HepG2 (cell line): ENCODE results near the gene GPT2. TPM values are rescaled to one million over a fixed set of nuclear protein-coding genes. Genes with fewer than 3 reads are reported as not detected.
A peak's percentile ranks its signal among the peaks of the same experiment; 100 is the strongest.

ENCODE experiments used
- AHR ChIP-seq: IDR thresholded peaks from 2 replicates; pipeline ENCODE4 v1.6.1; 2018; ENCODE audit warnings: missing genetic modification reagents, missing compliant biosample characterization
- BRCA1 ChIP-seq: sonication (generic); formaldehyde crosslinking; IDR thresholded peaks from 2 replicates; pipeline ENCODE4 v1.4.0; 2020; ENCODE audit warnings: missing genetic modification reagents
- CBFB ChIP-seq: sonication (generic); formaldehyde crosslinking; IDR thresholded peaks from 2 replicates; pipeline ENCODE4 v1.4.0; 2020; ENCODE audit warnings: missing genetic modification reagents
- GFI1 ChIP-seq: sonication (generic); formaldehyde crosslinking; IDR thresholded peaks from 2 replicates; pipeline ENCODE4 v1.5.0; 2020; ENCODE audit warnings: missing genetic modification reagents, mild to moderate bottlenecking, borderline replicate concordance
- LCORL ChIP-seq, 2 experiments: fragments of 450-650 bp in 1 of 2; sonication (generic) in 1 of 2; formaldehyde crosslinking in 1 of 2; IDR thresholded peaks; 2 replicates each; pipeline versions ENCODE4 v1.5.0 to v1.6.1; 2017 to 2020; ENCODE audit warnings: antibody characterized with exemption in 1 of 2, missing genetic modification reagents in 1 of 2
- NR2F2 ChIP-seq: IDR thresholded peaks from 2 replicates; pipeline ENCODE4 v1.6.1; 2012; ENCODE audit warnings: low read depth, inconsistent platforms, borderline replicate concordance
- PHF21A ChIP-seq: sonication (generic); formaldehyde crosslinking; IDR thresholded peaks from 2 replicates; pipeline ENCODE4 v1.5.0; 2020; ENCODE audit warnings: mild to moderate bottlenecking, missing genetic modification reagents
- SRY ChIP-seq: sonication (generic); formaldehyde crosslinking; IDR thresholded peaks from 2 replicates; pipeline ENCODE4 v1.8.0; 2022; ENCODE audit warnings: mild to moderate bottlenecking, missing genetic modification reagents
- TSC22D2 ChIP-seq: sonication (generic); formaldehyde crosslinking; IDR thresholded peaks from 2 replicates; pipeline ENCODE4 v1.5.1; 2020; ENCODE audit warnings: missing genetic modification reagents, mild to moderate bottlenecking, borderline replicate concordance
- ZMYM4 ChIP-seq: sonication (generic); formaldehyde crosslinking; IDR thresholded peaks from 2 replicates; pipeline ENCODE4 v1.8.1; 2023; ENCODE audit warnings: mild to moderate bottlenecking, missing genetic modification reagents
- ZNF841 ChIP-seq: sonication (generic); formaldehyde crosslinking; IDR thresholded peaks from 2 replicates; pipeline ENCODE4 v1.8.1; 2023; ENCODE audit warnings: missing genetic modification reagents, borderline replicate concordance
- polyA plus RNA-seq, 8 experiments: library from polyadenylated mRNA; depleted of rRNA in 3 of 8; stranded (reverse) in 7 of 8; unstranded in 1 of 8; fragments of >200 nt; fragmentation: Illumina TruSeq in 4 of 8; extraction: Trizol in 4 of 8; gene quantifications; 2 replicates each; pipeline versions ENCODE4 v1.2.1 to v1.2.3, GENCODE V29; 2011 to 2016; ENCODE audit warnings: low read depth in 4 of 8, missing spikeins in 1 of 8, mixed read lengths in 1 of 8; ENCODE audit not compliant: insufficient read depth in 1 of 8
- total RNA-seq, 5 experiments: library from RNA; depleted of rRNA; stranded (reverse); fragments of >200 nt; fragmentation: Illumina TruSeq; extraction: Trizol; gene quantifications; 2 replicates each; pipeline ENCODE4 v1.2.3, GENCODE V29; 2016; ENCODE audit warnings: low read depth in 1 of 5
- TF ChIP-seq, protein P1 (sequence below): sonication (generic); formaldehyde crosslinking; IDR thresholded peaks from 2 replicates; pipeline ENCODE4 v1.4.0; 2020; ENCODE audit warnings: mild to moderate bottlenecking, missing genetic modification reagents
- TF ChIP-seq, protein P2 (sequence below): sonication (generic); formaldehyde crosslinking; IDR thresholded peaks from 2 replicates; pipeline ENCODE4 v1.5.0; 2020; ENCODE audit warnings: mild to moderate bottlenecking, missing genetic modification reagents, borderline replicate concordance
- TF ChIP-seq, protein P3 (sequence below): sonication (generic); formaldehyde crosslinking; IDR thresholded peaks from 2 replicates; pipeline ENCODE4 v1.8.0; 2022; ENCODE audit warnings: missing genetic modification reagents, mild to moderate bottlenecking, borderline replicate concordance
- TF ChIP-seq, protein P4 (sequence below): sonication (generic); formaldehyde crosslinking; IDR thresholded peaks from 2 replicates; pipeline ENCODE4 v1.5.1; 2020; ENCODE audit warnings: mild to moderate bottlenecking, missing genetic modification reagents

The GPT2 gene
- total and polyA plus RNA-seq, 2 of the 13 experiments (the other 11 are each of a cell fraction or from before 2014, with no cell fraction given), result 138 to 267 TPM

DNA sequence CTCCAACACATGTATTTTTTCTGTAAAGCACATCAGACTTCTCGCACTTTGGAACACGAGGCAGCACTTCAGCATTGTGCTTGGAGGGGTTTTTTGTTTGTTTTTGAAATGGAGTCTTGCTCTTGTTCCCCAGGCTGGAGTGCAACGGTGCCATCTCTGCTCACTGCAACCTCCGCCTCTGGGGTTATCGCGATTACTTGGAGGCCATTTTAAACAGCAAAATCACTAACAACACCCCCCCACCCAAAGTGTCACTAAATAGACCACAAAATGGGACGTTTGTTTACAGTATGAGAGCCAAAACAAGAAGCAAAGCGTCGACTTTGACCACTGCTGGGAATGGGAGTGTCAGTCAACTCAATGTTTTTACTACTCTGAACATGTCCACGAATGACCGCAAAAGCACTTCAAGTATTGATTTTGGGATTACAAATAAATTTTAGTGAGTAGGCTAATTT lies 44.1 kb upstream of the GPT2 start (continued):
- TF ChIP-seq, protein P1, sequence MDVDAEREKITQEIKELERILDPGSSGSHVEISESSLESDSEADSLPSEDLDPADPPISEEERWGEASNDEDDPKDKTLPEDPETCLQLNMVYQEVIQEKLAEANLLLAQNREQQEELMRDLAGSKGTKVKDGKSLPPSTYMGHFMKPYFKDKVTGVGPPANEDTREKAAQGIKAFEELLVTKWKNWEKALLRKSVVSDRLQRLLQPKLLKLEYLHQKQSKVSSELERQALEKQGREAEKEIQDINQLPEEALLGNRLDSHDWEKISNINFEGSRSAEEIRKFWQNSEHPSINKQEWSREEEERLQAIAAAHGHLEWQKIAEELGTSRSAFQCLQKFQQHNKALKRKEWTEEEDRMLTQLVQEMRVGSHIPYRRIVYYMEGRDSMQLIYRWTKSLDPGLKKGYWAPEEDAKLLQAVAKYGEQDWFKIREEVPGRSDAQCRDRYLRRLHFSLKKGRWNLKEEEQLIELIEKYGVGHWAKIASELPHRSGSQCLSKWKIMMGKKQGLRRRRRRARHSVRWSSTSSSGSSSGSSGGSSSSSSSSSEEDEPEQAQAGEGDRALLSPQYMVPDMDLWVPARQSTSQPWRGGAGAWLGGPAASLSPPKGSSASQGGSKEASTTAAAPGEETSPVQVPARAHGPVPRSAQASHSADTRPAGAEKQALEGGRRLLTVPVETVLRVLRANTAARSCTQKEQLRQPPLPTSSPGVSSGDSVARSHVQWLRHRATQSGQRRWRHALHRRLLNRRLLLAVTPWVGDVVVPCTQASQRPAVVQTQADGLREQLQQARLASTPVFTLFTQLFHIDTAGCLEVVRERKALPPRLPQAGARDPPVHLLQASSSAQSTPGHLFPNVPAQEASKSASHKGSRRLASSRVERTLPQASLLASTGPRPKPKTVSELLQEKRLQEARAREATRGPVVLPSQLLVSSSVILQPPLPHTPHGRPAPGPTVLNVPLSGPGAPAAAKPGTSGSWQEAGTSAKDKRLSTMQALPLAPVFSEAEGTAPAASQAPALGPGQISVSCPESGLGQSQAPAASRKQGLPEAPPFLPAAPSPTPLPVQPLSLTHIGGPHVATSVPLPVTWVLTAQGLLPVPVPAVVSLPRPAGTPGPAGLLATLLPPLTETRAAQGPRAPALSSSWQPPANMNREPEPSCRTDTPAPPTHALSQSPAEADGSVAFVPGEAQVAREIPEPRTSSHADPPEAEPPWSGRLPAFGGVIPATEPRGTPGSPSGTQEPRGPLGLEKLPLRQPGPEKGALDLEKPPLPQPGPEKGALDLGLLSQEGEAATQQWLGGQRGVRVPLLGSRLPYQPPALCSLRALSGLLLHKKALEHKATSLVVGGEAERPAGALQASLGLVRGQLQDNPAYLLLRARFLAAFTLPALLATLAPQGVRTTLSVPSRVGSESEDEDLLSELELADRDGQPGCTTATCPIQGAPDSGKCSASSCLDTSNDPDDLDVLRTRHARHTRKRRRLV (CRISPR knock-in tag), result 0 out of 2 replicates have a peak, but pooled peaks have one; percentile 46
- no peak for TF ChIP-seq AHR (CRISPR knock-in tag)
- TF ChIP-seq CBFB (CRISPR knock-in tag), result 0 out of 2 replicates have a peak, but pooled peaks have one; percentile 47
- TF ChIP-seq NR2F2, result no peak
- TF ChIP-seq, protein P2, sequence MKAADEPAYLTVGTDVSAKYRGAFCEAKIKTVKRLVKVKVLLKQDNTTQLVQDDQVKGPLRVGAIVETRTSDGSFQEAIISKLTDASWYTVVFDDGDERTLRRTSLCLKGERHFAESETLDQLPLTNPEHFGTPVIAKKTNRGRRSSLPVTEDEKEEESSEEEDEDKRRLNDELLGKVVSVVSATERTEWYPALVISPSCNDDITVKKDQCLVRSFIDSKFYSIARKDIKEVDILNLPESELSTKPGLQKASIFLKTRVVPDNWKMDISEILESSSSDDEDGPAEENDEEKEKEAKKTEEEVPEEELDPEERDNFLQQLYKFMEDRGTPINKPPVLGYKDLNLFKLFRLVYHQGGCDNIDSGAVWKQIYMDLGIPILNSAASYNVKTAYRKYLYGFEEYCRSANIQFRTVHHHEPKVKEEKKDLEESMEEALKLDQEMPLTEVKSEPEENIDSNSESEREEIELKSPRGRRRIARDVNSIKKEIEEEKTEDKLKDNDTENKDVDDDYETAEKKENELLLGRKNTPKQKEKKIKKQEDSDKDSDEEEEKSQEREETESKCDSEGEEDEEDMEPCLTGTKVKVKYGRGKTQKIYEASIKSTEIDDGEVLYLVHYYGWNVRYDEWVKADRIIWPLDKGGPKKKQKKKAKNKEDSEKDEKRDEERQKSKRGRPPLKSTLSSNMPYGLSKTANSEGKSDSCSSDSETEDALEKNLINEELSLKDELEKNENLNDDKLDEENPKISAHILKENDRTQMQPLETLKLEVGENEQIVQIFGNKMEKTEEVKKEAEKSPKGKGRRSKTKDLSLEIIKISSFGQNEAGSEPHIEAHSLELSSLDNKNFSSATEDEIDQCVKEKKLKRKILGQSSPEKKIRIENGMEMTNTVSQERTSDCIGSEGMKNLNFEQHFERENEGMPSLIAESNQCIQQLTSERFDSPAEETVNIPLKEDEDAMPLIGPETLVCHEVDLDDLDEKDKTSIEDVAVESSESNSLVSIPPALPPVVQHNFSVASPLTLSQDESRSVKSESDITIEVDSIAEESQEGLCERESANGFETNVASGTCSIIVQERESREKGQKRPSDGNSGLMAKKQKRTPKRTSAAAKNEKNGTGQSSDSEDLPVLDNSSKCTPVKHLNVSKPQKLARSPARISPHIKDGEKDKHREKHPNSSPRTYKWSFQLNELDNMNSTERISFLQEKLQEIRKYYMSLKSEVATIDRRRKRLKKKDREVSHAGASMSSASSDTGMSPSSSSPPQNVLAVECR (CRISPR knock-in tag), result peak; percentile 14; the same call in 1 of the 2 replicates
- TF ChIP-seq PHF21A (CRISPR knock-in tag), result peak; percentile 59; the same call in 1 of the 2 replicates
- no peak for TF ChIP-seq SRY (CRISPR knock-in tag)
- TF ChIP-seq TSC22D2 (CRISPR knock-in tag), result peak; percentile 2; the same call in 1 of the 2 replicates
- TF ChIP-seq, protein P3, sequence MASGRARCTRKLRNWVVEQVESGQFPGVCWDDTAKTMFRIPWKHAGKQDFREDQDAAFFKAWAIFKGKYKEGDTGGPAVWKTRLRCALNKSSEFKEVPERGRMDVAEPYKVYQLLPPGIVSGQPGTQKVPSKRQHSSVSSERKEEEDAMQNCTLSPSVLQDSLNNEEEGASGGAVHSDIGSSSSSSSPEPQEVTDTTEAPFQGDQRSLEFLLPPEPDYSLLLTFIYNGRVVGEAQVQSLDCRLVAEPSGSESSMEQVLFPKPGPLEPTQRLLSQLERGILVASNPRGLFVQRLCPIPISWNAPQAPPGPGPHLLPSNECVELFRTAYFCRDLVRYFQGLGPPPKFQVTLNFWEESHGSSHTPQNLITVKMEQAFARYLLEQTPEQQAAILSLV (CRISPR knock-in tag), result no peak
- TF ChIP-seq GFI1 (CRISPR knock-in tag), result peak; percentile 36; the same call in 1 of the 2 replicates
- TF ChIP-seq BRCA1 (CRISPR knock-in tag), result no peak; the same call in 1 of the 2 replicates
- TF ChIP-seq LCORL (IDR thresholded peaks at IDR 0.05), result 0 out of 2 replicates have a peak, but pooled peaks have one; percentile 56
- TF ChIP-seq LCORL (CRISPR knock-in tag; IDR thresholded peaks at IDR 0.05), result peak; percentile 60; the same call in 1 of the 2 replicates
- peak; percentile 51; the same call in 1 of the 2 replicates for TF ChIP-seq ZMYM4 (CRISPR knock-in tag)
- TF ChIP-seq, protein P4, sequence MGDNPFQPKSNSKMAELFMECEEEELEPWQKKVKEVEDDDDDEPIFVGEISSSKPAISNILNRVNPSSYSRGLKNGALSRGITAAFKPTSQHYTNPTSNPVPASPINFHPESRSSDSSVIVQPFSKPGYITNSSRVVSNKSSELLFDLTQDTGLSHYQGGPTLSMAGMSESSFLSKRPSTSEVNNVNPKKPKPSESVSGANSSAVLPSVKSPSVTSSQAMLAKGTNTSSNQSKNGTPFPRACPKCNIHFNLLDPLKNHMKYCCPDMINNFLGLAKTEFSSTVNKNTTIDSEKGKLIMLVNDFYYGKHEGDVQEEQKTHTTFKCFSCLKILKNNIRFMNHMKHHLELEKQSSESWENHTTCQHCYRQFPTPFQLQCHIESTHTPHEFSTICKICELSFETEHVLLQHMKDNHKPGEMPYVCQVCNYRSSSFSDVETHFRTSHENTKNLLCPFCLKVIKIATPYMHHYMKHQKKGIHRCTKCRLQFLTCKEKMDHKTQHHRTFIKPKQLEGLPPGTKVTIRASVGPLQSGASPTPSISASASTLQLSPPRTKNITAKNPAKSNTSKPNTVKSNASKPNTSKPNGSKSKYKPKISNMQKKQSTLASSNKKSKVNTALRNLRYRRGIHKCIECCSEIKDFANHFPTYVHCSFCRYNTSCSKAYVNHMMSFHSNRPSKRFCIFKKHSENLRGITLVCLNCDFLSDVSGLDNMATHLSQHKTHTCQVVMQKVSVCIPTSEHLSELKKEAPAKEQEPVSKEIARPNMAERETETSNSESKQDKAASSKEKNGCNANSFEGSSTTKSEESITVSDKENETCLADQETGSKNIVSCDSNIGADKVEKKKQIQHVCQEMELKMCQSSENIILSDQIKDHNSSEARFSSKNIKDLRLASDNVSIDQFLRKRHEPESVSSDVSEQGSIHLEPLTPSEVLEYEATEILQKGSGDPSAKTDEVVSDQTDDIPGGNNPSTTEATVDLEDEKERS, result 0 out of 2 replicates have a peak, but pooled peaks have one; percentile 7
- no peak for TF ChIP-seq ZNF841 (CRISPR knock-in tag)
